Peyer's patch (tissue), 4 donors: ENCODE results near the gene SERPINE2.

Experiments
- CTCF ChIP-seq, 6 experiments: fragments of 450-650 bp in 4 of 6; fragments of 200-600 bp in 2 of 6; sonication (generic) in 1 of 6; IDR thresholded peaks; one replicate each; pipeline ENCODE4 v1.5.1; 2017 to 2019; ENCODE audit warnings: antibody characterized with exemption in 6 of 6, mild to moderate bottlenecking in 3 of 6, moderate library complexity in 1 of 6
- POLR2A ChIP-seq, 2 donors: fragments of 450-650 bp; IDR thresholded peaks; one replicate each; pipeline ENCODE4 v1.5.1; 2017; ENCODE audit warnings: antibody characterized with exemption in 2 of 2, mild to moderate bottlenecking in 2 of 2, moderate library complexity in 2 of 2

- TF ChIP-seq CTCF (IDR thresholded peaks at IDR 0.05) (no peak), POLR2A (IDR thresholded peaks at IDR 0.05) (no peak)
Measured at GRCh38 chr2:224040753-224041152, 1.7 kb upstream of the SERPINE2 start.
